ENCODE results near the gene HSPA2. TPM values are rescaled to one million over a fixed set of nuclear protein-coding genes. Genes with fewer than 3 reads are reported as not detected.

Gene HSPA2
- total and polyA plus RNA-seq, 2 of the 13 experiments (the other 11 are each of a cell fraction or from before 2014, with no cell fraction given): 0.15 to 0.27 TPM

GRCh38 chr14:64540208-64541202, at the start of gene HSPA2 (continued):
- no peak for TF ChIP-seq ZBTB4 (CRISPR knock-in tag; IDR thresholded peaks at IDR 0.05; ENCODE audit: borderline replicate concordance)
- no peak for TF ChIP-seq ATM (IDR thresholded peaks at IDR 0.05; ENCODE audit: borderline replicate concordance)
- no peak; the same call in 1 of the 2 replicates for TF ChIP-seq MYC (CRISPR knock-in tag; IDR thresholded peaks at IDR 0.05; ENCODE audit: borderline replicate concordance)
- 0 out of 2 replicates have a peak, but pooled peaks have one; percentile 27 for TF ChIP-seq BCL3 (CRISPR knock-in tag; IDR thresholded peaks at IDR 0.05)
- TF ChIP-seq DNMT1 (CRISPR knock-in tag; IDR thresholded peaks at IDR 0.05): peak; percentile 32; the same call in 1 of the 2 replicates
- TF ChIP-seq NFKB2 (CRISPR knock-in tag; IDR thresholded peaks at IDR 0.05; ENCODE audit: borderline replicate concordance): no peak
- TF ChIP-seq RELA (CRISPR knock-in tag; IDR thresholded peaks at IDR 0.05): no peak
- no peak for TF ChIP-seq ZNF33B (CRISPR knock-in tag; IDR thresholded peaks at IDR 0.05)
- TF ChIP-seq DBP (CRISPR knock-in tag; IDR thresholded peaks at IDR 0.05; ENCODE audit: not compliant biosample characterization): no peak
- TF ChIP-seq ZNF773 (CRISPR knock-in tag; IDR thresholded peaks at IDR 0.05; ENCODE audit: borderline replicate concordance): no peak
- TF ChIP-seq TEF (CRISPR knock-in tag; IDR thresholded peaks at IDR 0.05): no peak
- no peak for TF ChIP-seq ZNF335 (CRISPR knock-in tag; IDR thresholded peaks at IDR 0.05)
- peak; percentile 57; the same call in 1 of the 2 replicates for TF ChIP-seq TAF1 (CRISPR knock-in tag; IDR thresholded peaks at IDR 0.05)
- TF ChIP-seq NBN (conservative IDR thresholded peaks at IDR 0.05): no peak
- 0 out of 2 replicates have a peak, but pooled peaks have one; percentile 31 for TF ChIP-seq ZNF792 (CRISPR knock-in tag; IDR thresholded peaks at IDR 0.05)
- TF ChIP-seq KLF12 (CRISPR knock-in tag; IDR thresholded peaks at IDR 0.05; ENCODE audit: borderline replicate concordance): 0 out of 2 replicates have a peak, but pooled peaks have one; percentile 29
- no peak for TF ChIP-seq ZNF7 (CRISPR knock-in tag; IDR thresholded peaks at IDR 0.05)
- TF ChIP-seq ZNF564 (CRISPR knock-in tag; IDR thresholded peaks at IDR 0.05): no peak
- TF ChIP-seq CEBPG (CRISPR knock-in tag; IDR thresholded peaks at IDR 0.05): no peak; the same call in 1 of the 2 replicates
- TF ChIP-seq PRDM15 (CRISPR knock-in tag; IDR thresholded peaks at IDR 0.05): no peak
